Thymus (tissue), 11 donors: ENCODE data around the gene POSTN. TPM values are rescaled to one million over a fixed set of nuclear protein-coding genes. Genes with fewer than 3 reads are reported as not detected.
"Not testable (repeated sequence)": the region's sequence is repeated elsewhere in the genome, so short reads cannot be mapped to it uniquely, and the experiment has no call there.

ENCODE experiments used
- DNase-seq, 9 donors: peaks; one replicate each; pipeline ENCODE4 v3.0.0-alpha.2; 2013; ENCODE audit warnings: low spot score in 9 of 9, low read depth in 6 of 9, missing footprints in 1 of 9
- H3K27ac ChIP-seq, 2 donors: one replicate each; pipeline ENCODE4 v1.5.1; 2013; ENCODE audit warnings: control low read depth in 1 of 2, low read depth in 1 of 2, low read length in 1 of 2, mild to moderate bottlenecking in 1 of 2, moderate library complexity in 1 of 2
- H3K27me3 ChIP-seq, 2 donors: one replicate each; pipeline ENCODE4 v1.5.1; 2013; ENCODE audit warnings: low read length in 1 of 2; ENCODE audit not compliant: control insufficient read depth in 2 of 2, insufficient read depth in 1 of 2
- H3K36me3 ChIP-seq, 2 donors: one replicate each; pipeline ENCODE4 v1.5.1; 2013; ENCODE audit warnings: low read length in 1 of 2, mild to moderate bottlenecking in 1 of 2, moderate library complexity in 1 of 2; ENCODE audit not compliant: control insufficient read depth in 2 of 2, insufficient read depth in 2 of 2
- H3K4me1 ChIP-seq, 2 donors: one replicate each; pipeline ENCODE4 v1.5.1; 2013; ENCODE audit warnings: low read length in 2 of 2; ENCODE audit not compliant: control insufficient read depth in 2 of 2, insufficient read depth in 2 of 2
- H3K4me3 ChIP-seq, 2 donors: one replicate each; pipeline ENCODE4 v1.5.1; 2013; ENCODE audit warnings: low read length in 2 of 2, control low read depth in 1 of 2, mild to moderate bottlenecking in 1 of 2
- H3K9me3 ChIP-seq, 2 donors: one replicate each; pipeline ENCODE4 v1.5.1; 2013; ENCODE audit warnings: low read length in 1 of 2, mild to moderate bottlenecking in 1 of 2; ENCODE audit not compliant: control insufficient read depth in 2 of 2, insufficient read depth in 1 of 2
- WGBS: extraction: QIAGEN DNeasy Blood & Tissue Kit; methylation state at CpG from one replicate; pipeline ENCODE4 v1.1.7; 2013; 5-methylcytosine and 5-hydroxymethylcytosine counted together
- polyA plus RNA-seq: library from polyadenylated mRNA; stranded (reverse); fragments of 200-250 nt; gene quantifications from one replicate; pipeline ENCODE4 v1.2.3, GENCODE V29; 2013
- total RNA-seq: library from RNA; stranded (reverse); fragments of 120-200 nt; gene quantifications from one replicate; pipeline ENCODE4 v1.2.4, GENCODE V29; 2013
- donor health status: healthy.

Gene POSTN
- total and polyA plus RNA-seq, 2 donors: 22.2 to 103 TPM

- Histone ChIP-seq H3K4me1 (no peaks in the 10 kb centered on the region), H3K27me3 (no peaks in the 10 kb centered on the region), H3K4me3 (no peak overlapping the region), H3K36me3 (no peaks in the 10 kb centered on the region), H3K9me3 (no peaks in the 10 kb centered on the region), H3K27ac (no peak overlapping the region)
- no peak for DNase-seq
- 86% methylated on average over 1 of the region's 1 CpG for WGBS
Measured at GRCh38 chr13:37608750-37609339, 10.3 kb upstream of the POSTN start.

DNA sequence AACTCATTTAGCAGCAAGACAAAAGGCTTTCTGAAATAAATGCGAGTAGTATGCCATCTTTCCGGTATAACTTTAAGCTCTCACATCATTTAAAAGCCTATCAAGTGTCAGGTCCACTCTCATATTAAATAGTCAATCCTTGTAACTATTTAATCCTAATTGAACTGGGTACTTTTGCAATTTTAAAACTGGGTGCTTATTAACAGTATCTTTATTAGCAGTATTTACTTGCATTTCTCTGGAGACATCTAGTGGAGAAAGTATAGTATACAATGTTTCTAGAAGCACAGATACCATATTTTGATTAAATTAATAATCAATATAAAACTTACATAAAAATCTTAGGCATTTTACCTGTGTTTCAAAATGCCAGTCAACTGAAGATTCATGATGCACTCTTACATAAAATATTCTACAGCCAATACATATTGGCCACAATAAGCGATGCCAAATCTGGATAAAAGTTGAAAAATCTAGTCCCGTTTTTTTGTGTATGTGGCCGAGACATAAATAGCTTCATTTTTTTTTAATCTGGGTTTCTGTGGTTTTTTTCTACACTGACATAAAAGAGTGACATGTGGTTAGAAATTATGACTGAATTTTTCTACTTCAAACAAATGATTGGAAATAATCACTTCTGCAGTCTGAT is 4.3 kb upstream of the POSTN start:
- H3K4me3 ChIP-seq: no peak overlapping the region
- 72% methylated on average over 5 of the region's 5 CpGs for WGBS

GRCh38 chr13:37601648-37602440 is 3.3 kb upstream of the POSTN start:
- no peak overlapping the region for H3K4me3 ChIP-seq
- WGBS: 85% methylated on average over 3 of the region's 3 CpGs
- no peak overlapping the region for H3K27ac ChIP-seq
- no peaks in the 10 kb centered on the region for H3K4me1 ChIP-seq
- H3K36me3 ChIP-seq: no peaks in the 10 kb centered on the region
- no peaks in the 10 kb centered on the region for H3K27me3 ChIP-seq
- no peaks in the 10 kb centered on the region for H3K9me3 ChIP-seq
- no peak for DNase-seq

More for the DNA sequence above, 4.3 kb upstream of the POSTN start:
- H3K9me3 ChIP-seq: no peaks in the 10 kb centered on the region
- H3K36me3 ChIP-seq: no peaks in the 10 kb centered on the region
- no peaks in the 10 kb centered on the region for H3K27me3 ChIP-seq
- H3K27ac ChIP-seq: no peak overlapping the region
- no peaks in the 10 kb centered on the region for H3K4me1 ChIP-seq
- DNase-seq: no peak

DNA sequence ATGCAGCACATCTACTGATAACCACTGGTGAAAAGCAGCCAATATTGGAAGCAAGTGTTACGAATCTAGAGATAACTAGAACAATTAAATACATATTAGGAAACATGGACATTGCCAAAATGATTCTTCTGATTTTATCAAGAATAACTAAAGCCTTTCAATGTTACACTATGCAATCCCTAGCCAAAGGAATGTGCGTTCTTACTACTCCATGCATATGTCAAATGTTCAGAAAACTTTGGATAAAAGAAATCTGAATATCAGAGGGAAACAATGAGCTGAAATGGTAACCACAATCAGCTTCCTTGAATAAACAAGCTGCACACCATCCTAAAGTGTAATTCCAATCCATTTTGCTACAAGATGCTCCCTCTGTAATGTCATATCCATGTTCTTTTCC is 951 bp upstream of the POSTN start:
- H3K4me1 ChIP-seq: no peaks in the 10 kb centered on the region
- no peak overlapping the region for H3K4me3 ChIP-seq
- H3K36me3 ChIP-seq: no peaks in the 10 kb centered on the region
- H3K27ac ChIP-seq: no peak overlapping the region
- H3K27me3 ChIP-seq: no peaks in the 10 kb centered on the region
- DNase-seq: no peak
- WGBS: 90% methylated on average over 2 of the region's 2 CpGs
- no peaks in the 10 kb centered on the region for H3K9me3 ChIP-seq

- Histone ChIP-seq H3K27ac (no peak overlapping the region), H3K27me3 (no peaks in the 10 kb centered on the region), H3K9me3 (no peaks in the 10 kb centered on the region), H3K36me3 (no peaks in the 10 kb centered on the region), H3K4me3 (no peak overlapping the region), H3K4me1 (no peaks in the 10 kb centered on the region)
- 88% methylated on average over 2 of the region's 2 CpGs for WGBS
- DNase-seq: no peak
Measured at GRCh38 chr13:37597477-37598025, 1.0 kb downstream of the POSTN start.

DNA sequence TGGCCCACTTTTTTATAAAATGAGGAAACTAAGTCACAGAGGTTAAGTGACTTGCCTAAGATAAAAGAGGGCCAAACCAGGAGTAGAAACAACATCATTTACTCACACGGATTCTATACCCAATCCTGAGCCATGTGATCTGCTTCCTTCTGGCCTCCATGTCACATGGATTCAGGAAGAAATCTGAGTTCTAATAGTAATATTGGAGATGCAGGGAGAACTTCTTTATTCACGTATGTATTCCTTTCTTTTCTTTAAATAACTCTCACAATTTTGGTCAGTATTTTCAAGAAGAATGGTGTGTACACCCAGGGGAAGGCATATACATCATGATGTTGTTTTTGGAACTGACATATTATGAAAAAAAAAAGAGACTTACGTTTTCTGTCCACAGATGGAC is 1.8 kb downstream of the POSTN start:
- no peak overlapping the region for H3K4me3 ChIP-seq
- no peak for DNase-seq

GRCh38 chr13:37595162-37595561 is 3.4 kb downstream of the POSTN start:
- no peaks in the 10 kb centered on the region for H3K4me1 ChIP-seq
- DNase-seq: no peak
- H3K4me3 ChIP-seq: no peak overlapping the region
- no peak overlapping the region for H3K27ac ChIP-seq
- H3K27me3 ChIP-seq: no peaks in the 10 kb centered on the region
- H3K9me3 ChIP-seq: no peaks in the 10 kb centered on the region
- H3K36me3 ChIP-seq: no peaks in the 10 kb centered on the region

More for the DNA sequence above, 1.8 kb downstream of the POSTN start:
- Histone ChIP-seq H3K9me3 (no peaks in the 10 kb centered on the region), H3K36me3 (no peaks in the 10 kb centered on the region), H3K27ac (no peak overlapping the region), H3K4me1 (no peaks in the 10 kb centered on the region), H3K27me3 (no peaks in the 10 kb centered on the region)
- WGBS: 80% methylated on average over 3 of the region's 3 CpGs

DNA sequence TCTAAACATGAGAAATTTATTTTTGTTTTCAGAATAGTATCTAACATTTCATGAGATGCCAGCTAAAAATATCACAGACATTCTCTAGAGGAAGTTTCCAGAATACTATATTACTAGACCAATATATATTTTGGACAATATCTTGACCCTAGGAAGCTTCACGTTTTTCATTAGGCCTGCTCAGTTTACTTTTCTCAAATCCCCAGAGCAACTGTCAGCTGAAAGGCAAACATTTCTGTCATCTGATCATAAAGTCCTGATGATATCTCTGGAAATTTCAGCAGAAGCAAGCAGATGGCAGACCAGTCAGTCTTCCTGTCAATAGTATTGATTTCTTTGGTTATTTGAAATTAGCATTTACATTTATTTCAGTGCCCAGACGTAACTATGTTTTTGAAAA is 4.0 kb downstream of the POSTN start:
- Histone ChIP-seq H3K27ac (no peak overlapping the region), H3K4me3 (no peak overlapping the region), H3K27me3 (no peaks in the 10 kb centered on the region), H3K4me1 (no peaks in the 10 kb centered on the region), H3K36me3 (no peaks in the 10 kb centered on the region), H3K9me3 (no peaks in the 10 kb centered on the region)
- WGBS: 73% methylated on average over 2 of the region's 2 CpGs
- DNase-seq: no peak

- 82% methylated on average over 4 of the region's 4 CpGs for WGBS
- H3K4me3 ChIP-seq, H3K9me3 ChIP-seq, H3K4me1 ChIP-seq, DNase-seq, H3K27me3 ChIP-seq, H3K36me3 ChIP-seq, H3K27ac ChIP-seq: not testable (repeated sequence)
Measured at GRCh38 chr13:37589381-37589780, 9.2 kb downstream of the POSTN start.
